GM12874 (cell line): ENCODE measurements around the gene RIPPLY1.

Experiments
- CTCF ChIP-seq: IDR thresholded peaks from 2 replicates; pipeline ENCODE4 v1.5.1; 2011; ENCODE audit warnings: low read depth, mild to moderate bottlenecking, control low read depth, low read length, moderate library complexity; ENCODE audit not compliant: insufficient read depth

RIPPLY1 gene

GRCh38 chrX:106899841-106900240, 3.3 kb downstream of the RIPPLY1 start:
- TF ChIP-seq CTCF = no peak

GRCh38 chrX:106899276-106899675, 3.9 kb downstream of the RIPPLY1 start:
- no peak for TF ChIP-seq CTCF

GRCh38 chrX:106898462-106898861, 4.7 kb downstream of the RIPPLY1 start:
- TF ChIP-seq CTCF = no peak

- TF ChIP-seq CTCF = no peak
These were observed 5.9 kb downstream of the RIPPLY1 start for GRCh38 chrX:106897259-106897658.

- no peak for TF ChIP-seq CTCF
These were observed 8.1 kb downstream of the RIPPLY1 start for GRCh38 chrX:106894978-106895452.

- TF ChIP-seq CTCF = peak; percentile 72
These were observed 8.7 kb downstream of the RIPPLY1 start for GRCh38 chrX:106894392-106894909.

- no peak for TF ChIP-seq CTCF
These were observed 11.2 kb downstream of the RIPPLY1 start for GRCh38 chrX:106891762-106892460.
